ENCODE measurements around the gene FAM13A. TPM values are rescaled to one million over a fixed set of nuclear protein-coding genes. Genes with fewer than 3 reads are reported as not detected.

The FAM13A gene
- total and polyA plus RNA-seq, 12 donors: 10.1 to 61.6 (median 29.1) TPM

- Histone ChIP-seq H3K27me3 (no peaks in the 10 kb centered on the region), H3K4me1 (replicated peaks in 1 of 2) (no peaks in the 10 kb centered on the region), H3K36me3 (replicated peaks in 1 of 2) (no peaks in the 10 kb centered on the region), H3K27ac (no peak overlapping the region), H3K9me3 (replicated peaks in 1 of 3) (no peaks in the 10 kb centered on the region), H3K4me3 (no peak overlapping the region)
- no peak for DNase-seq
- TF ChIP-seq POLR2A (IDR thresholded peaks at IDR 0.05): no peak
- no peak for TF ChIP-seq CTCF (IDR thresholded peaks at IDR 0.05)
- intact Hi-C loops (cut with DNase I): no loop called here
- WGBS, 4 donors: 92 to 96% (median 95%) methylated on average over 5 of the region's 5 CpGs
Observed at GRCh38 chr4:89009761-89010369, 47.1 kb downstream of the FAM13A start.

DNA sequence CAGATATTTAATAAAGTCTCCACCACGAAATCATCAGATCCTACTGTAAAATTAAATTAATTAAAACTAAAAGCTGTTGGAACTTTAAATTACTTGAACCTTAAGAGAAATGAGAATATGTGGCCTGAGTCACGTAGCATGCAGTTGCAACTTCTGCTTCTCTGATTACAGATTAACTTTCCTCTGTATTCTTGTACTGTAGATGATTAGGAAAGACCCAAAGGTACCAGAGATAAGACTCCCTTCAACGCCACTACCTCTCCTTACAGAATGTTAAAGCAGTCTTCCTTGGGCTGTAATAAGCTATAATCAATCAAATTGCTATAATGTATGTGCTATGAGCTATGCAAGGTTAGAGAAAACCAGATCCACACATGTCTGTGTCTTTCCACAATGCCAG is 47.9 kb downstream of the FAM13A start:
- intact Hi-C loops (cut with DNase I): no loop called here
- DNase-seq: no peak
- H3K27me3 ChIP-seq: no peaks in the 10 kb centered on the region
- no peaks in the 10 kb centered on the region for H3K36me3 ChIP-seq (replicated peaks in 1 of 2)
- no peaks in the 10 kb centered on the region for H3K9me3 ChIP-seq (replicated peaks in 1 of 3)
- 84 to 95% (median 89%) methylated on average over 3 of the region's 3 CpGs for WGBS, 4 donors
- no peak overlapping the region for H3K27ac ChIP-seq
- H3K4me1 ChIP-seq (replicated peaks in 1 of 2): no peaks in the 10 kb centered on the region
- TF ChIP-seq POLR2A (IDR thresholded peaks at IDR 0.05): no peak
- no peak for TF ChIP-seq CTCF (IDR thresholded peaks at IDR 0.05)
- no peak overlapping the region for H3K4me3 ChIP-seq

DNA sequence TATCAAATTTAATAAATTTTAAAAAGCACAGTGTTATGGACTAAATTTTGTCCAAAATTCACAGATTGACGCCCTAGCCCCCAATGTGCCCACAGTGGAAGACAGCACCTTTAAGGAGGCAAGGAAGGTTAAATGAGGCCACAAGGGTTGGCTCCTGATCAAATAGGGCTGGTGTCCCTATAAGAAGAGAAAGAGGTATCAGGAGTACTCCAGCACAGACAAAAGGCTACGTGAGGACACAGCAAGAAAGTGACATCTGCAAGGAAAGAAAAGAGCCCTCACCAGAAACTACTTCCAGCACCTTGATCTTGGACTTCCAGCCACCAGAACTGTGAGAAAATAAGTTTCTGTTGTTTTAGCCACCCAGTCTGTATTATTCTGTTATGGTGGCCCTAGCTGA is 48.8 kb downstream of the FAM13A start:
- Histone ChIP-seq H3K4me3 (no peak overlapping the region), H3K27ac (no peak overlapping the region), H3K9me3 (replicated peaks in 1 of 3) (no peaks in the 10 kb centered on the region), H3K27me3 (no peaks in the 10 kb centered on the region), H3K4me1 (replicated peaks in 1 of 2) (no peaks in the 10 kb centered on the region), H3K36me3 (replicated peaks in 1 of 2) (no peaks in the 10 kb centered on the region)
- TF ChIP-seq POLR2A (IDR thresholded peaks at IDR 0.05) (no peak), CTCF (IDR thresholded peaks at IDR 0.05) (no peak)
- no peak for DNase-seq
- WGBS, 4 donors: 91 to 100% (median 94%) methylated on average over 2 of the region's 2 CpGs
- intact Hi-C loops (cut with DNase I): no loop called here

DNA sequence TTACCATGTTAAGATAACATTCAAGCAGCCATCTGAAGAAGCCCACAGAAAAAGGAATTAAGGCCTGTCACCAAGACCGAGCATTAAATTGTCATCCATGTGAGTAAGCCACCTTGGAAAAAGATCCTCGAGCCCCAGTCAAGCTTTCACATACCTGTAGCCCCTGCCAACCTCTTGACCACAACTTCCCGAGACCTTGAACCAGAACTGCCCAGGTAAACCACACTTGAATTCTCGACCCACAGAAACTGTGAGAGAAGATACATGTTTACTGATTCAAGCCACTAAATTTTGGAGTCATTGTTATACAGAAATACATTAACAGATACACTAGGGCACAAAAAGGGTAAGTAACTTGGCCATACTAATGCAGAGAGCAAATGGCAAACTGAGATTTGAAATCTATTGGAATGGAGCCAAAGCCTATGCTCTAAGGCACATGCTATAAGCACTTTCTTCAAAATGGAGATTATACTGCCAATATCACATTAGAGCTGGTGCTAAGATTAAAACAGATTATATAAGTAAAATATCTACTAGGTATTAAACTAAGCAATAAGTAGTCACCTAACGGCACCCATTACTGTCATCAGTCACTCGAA is 49.5 kb downstream of the FAM13A start:
- no peaks in the 10 kb centered on the region for H3K36me3 ChIP-seq (replicated peaks in 1 of 2)
- H3K27ac ChIP-seq: no peak overlapping the region
- H3K4me1 ChIP-seq (replicated peaks in 1 of 2): no peaks in the 10 kb centered on the region
- no peaks in the 10 kb centered on the region for H3K9me3 ChIP-seq (replicated peaks in 1 of 3)
- H3K4me3 ChIP-seq: no peak overlapping the region
- no peaks in the 10 kb centered on the region for H3K27me3 ChIP-seq
- DNase-seq: no peak
- TF ChIP-seq POLR2A (IDR thresholded peaks at IDR 0.05) (no peak), CTCF (IDR thresholded peaks at IDR 0.05) (no peak)
- 81 to 97% (median 90%) methylated on average over 5 to 6 of the region's 6 CpGs for WGBS, 4 donors
- intact Hi-C loops (cut with DNase I): no loop called here
